Caco-2 (cell line): ENCODE measurements around the gene CACNA1D. TPM values are rescaled to one million over a fixed set of nuclear protein-coding genes. Genes with fewer than 3 reads are reported as not detected.
A peak's percentile ranks its signal among the peaks of the same experiment; 100 is the strongest.

ENCODE experiments used
- BruUV-seq: library from RNA; stranded (reverse); fragments of 400-500 nt; replicated peaks from 2 replicates; lab custom pipeline; 2021; lab: Mats Ljungman, UMichigan
- CTCF ChIA-PET: fragments of 300-600 bp; sonication (Branson Sonifier 250); formaldehyde crosslinking; loops from one replicate; lab custom pipeline; 2022; ENCODE audit warnings: antibody characterized with exemption; lab: Charles Lee
- POLR2A ChIA-PET: fragments of 300-600 bp; sonication (Branson Sonifier 250); formaldehyde crosslinking; loops from one replicate; lab custom pipeline; 2022; ENCODE audit warnings: antibody characterized with exemption; lab: Charles Lee
- DNase-seq, 2 experiments: peaks; one replicate each; pipeline versions ENCODE4 v3.0.0 to v3.0.0-alpha.2; 2020 to 2022
- H3K27me3 ChIP-seq: replicated peaks from 2 replicates; pipeline ENCODE4 v1.6.0; 2011; ENCODE audit warnings: low read length; ENCODE audit not compliant: control insufficient read depth, insufficient read depth
- H3K36me3 ChIP-seq: 2 replicates; pipeline ENCODE4 v1.5.1; 2011; ENCODE audit warnings: low read length; ENCODE audit not compliant: control insufficient read depth, insufficient read depth
- H3K4me1 ChIP-seq: fragments of 250-450 bp; sonication (Bioruptor Pico); 2 replicates; pipeline ENCODE4 v1.5.1; 2020; ENCODE audit warnings: mild to moderate bottlenecking
- H3K4me3 ChIP-seq: 2 replicates; pipeline ENCODE4 v1.5.1; 2011; ENCODE audit warnings: low read depth, mild to moderate bottlenecking, control low read depth, low read length
- H3K9me3 ChIP-seq: fragments of 250-450 bp; sonication (Bioruptor Pico); 2 replicates; pipeline ENCODE4 v1.5.1; 2020; ENCODE audit warnings: mild to moderate bottlenecking, moderate library complexity
- H3K27ac Mint-ChIP-seq: one replicate; pipeline ENCODE4 v1.8.0; 2022; ENCODE audit warnings: mixed read lengths; ENCODE audit not compliant: unreplicated experiment
- H3K27me3 Mint-ChIP-seq: one replicate; pipeline ENCODE4 v1.8.0; 2022; ENCODE audit warnings: mixed read lengths; ENCODE audit not compliant: insufficient read depth, unreplicated experiment
- H3K36me3 Mint-ChIP-seq: one replicate; pipeline ENCODE4 v1.8.0; 2022; ENCODE audit warnings: mild to moderate bottlenecking, mixed read lengths; ENCODE audit not compliant: insufficient read depth, unreplicated experiment
- H3K4me1 Mint-ChIP-seq: one replicate; pipeline ENCODE4 v1.8.0; 2022; ENCODE audit warnings: low read depth, mixed read lengths; ENCODE audit not compliant: unreplicated experiment
- H3K4me3 Mint-ChIP-seq: one replicate; pipeline ENCODE4 v1.8.0; 2022; ENCODE audit warnings: mild to moderate bottlenecking, moderate library complexity, mixed read lengths; ENCODE audit not compliant: unreplicated experiment
- H3K9me3 Mint-ChIP-seq: one replicate; pipeline ENCODE4 v1.8.0; 2022; ENCODE audit warnings: mixed read lengths; ENCODE audit not compliant: unreplicated experiment
- CTCF ChIP-seq, 2 experiments: fragments of 200-600 bp in 1 of 2; IDR thresholded peaks; 1 replicate in 1 of 2; 2 replicates in 1 of 2; pipeline versions ENCODE4 v1.5.1 to v1.8.0; 2011 to 2022; ENCODE audit warnings: antibody characterized with exemption in 1 of 2, control low read depth in 1 of 2, inconsistent platforms in 1 of 2, low read depth in 1 of 2, low read length in 1 of 2, mild to moderate bottlenecking in 1 of 2, moderate library complexity in 1 of 2; ENCODE audit not compliant: insufficient read depth in 1 of 2, severe bottlenecking in 1 of 2, unreplicated experiment in 1 of 2
- intact Hi-C: fragments of 100-400 bp; cut with micrococcal nuclease; formaldehyde crosslinking; loops from one replicate; pipeline ENCODE4 v1.10.0; 2022; ENCODE audit not compliant: unreplicated experiment
- total RNA-seq: library from RNA; stranded (reverse); gene quantifications from 2 replicates; pipeline ENCODE4 v1.2.3, GENCODE V29; 2022

Gene CACNA1D
- total RNA-seq, 1 experiment from 2014 or later: 13.3 TPM

GRCh38 chr3:53677413-53677812, 183.0 kb downstream of the CACNA1D start:
- peak in 1 of 2 experiments; percentile 39 for DNase-seq
- no peaks in the 10 kb centered on the region for H3K36me3 ChIP-seq
- Mint-ChIP-seq H3K27ac (no peak overlapping the region), H3K4me1 (no peaks in the 10 kb centered on the region), H3K27me3 (no peaks in the 10 kb centered on the region), H3K4me3 (no peak overlapping the region), H3K9me3 (no peaks in the 10 kb centered on the region), H3K36me3 (no peaks in the 10 kb centered on the region)
- intact Hi-C loops: loop anchor here (1.0 kb wide), 1 partner anchor 33 kb away; no protein-coding TSS in a partner anchor
- BruUV-seq: no TSS peak
- ChIA-PET CTCF (interaction anchor here (0.6 to 0.8 kb wide), 2 partner anchors 32 to 186 kb away, joined by 4 to 5 read pairs; no protein-coding TSS in a partner anchor), POLR2A (no interaction called here)
- H3K4me3 ChIP-seq: no peak overlapping the region
- H3K4me1 ChIP-seq: no peaks in the 10 kb centered on the region
- TF ChIP-seq CTCF (IDR thresholded peaks at IDR 0.05; ENCODE audit: insufficient read depth in 1 of 2, low read depth in 1 of 2, low read length in 1 of 2, severe bottlenecking in 1 of 2, unreplicated experiment in 1 of 2): peak; percentile 54 to 62
- H3K9me3 ChIP-seq: no peaks in the 10 kb centered on the region
- H3K27me3 ChIP-seq: no peaks in the 10 kb centered on the region

GRCh38 chr3:53680028-53680427, 185.6 kb downstream of the CACNA1D start:
- Mint-ChIP-seq H3K9me3 (no peaks in the 10 kb centered on the region), H3K27ac (no peak overlapping the region), H3K27me3 (peaks cover 3% of the 10 kb centered on the region), H3K4me3 (no peak overlapping the region), H3K4me1 (no peaks in the 10 kb centered on the region), H3K36me3 (no peaks in the 10 kb centered on the region)
- no peaks in the 10 kb centered on the region for H3K9me3 ChIP-seq
- ChIA-PET CTCF (no interaction called here), POLR2A (interaction anchor here (0.5 kb wide), 1 partner anchor 320 kb away, joined by 8 read pairs; no protein-coding TSS in a partner anchor)
- no peak for TF ChIP-seq CTCF (IDR thresholded peaks at IDR 0.05; ENCODE audit: insufficient read depth in 1 of 2, low read depth in 1 of 2, low read length in 1 of 2, severe bottlenecking in 1 of 2, unreplicated experiment in 1 of 2)
- intact Hi-C loops: no loop called here
- no peaks in the 10 kb centered on the region for H3K27me3 ChIP-seq
- H3K4me3 ChIP-seq: no peak overlapping the region
- no TSS peak for BruUV-seq
- H3K36me3 ChIP-seq: no peaks in the 10 kb centered on the region
- H3K4me1 ChIP-seq: no peaks in the 10 kb centered on the region
- no peak for DNase-seq

- peaks cover 1% of the 10 kb centered on the region; the same call in 1 of the 2 replicates for H3K4me1 ChIP-seq
- Mint-ChIP-seq H3K36me3 (no peaks in the 10 kb centered on the region), H3K9me3 (no peaks in the 10 kb centered on the region), H3K27ac (no peak overlapping the region), H3K4me3 (no peak overlapping the region), H3K27me3 (peaks cover 3% of the 10 kb centered on the region), H3K4me1 (no peaks in the 10 kb centered on the region)
- H3K4me3 ChIP-seq: no peak overlapping the region
- TF ChIP-seq CTCF (IDR thresholded peaks at IDR 0.05; ENCODE audit: insufficient read depth in 1 of 2, low read depth in 1 of 2, low read length in 1 of 2, severe bottlenecking in 1 of 2, unreplicated experiment in 1 of 2): no peak
- DNase-seq: no peak
- intact Hi-C loops: no loop called here
- no peaks in the 10 kb centered on the region for H3K27me3 ChIP-seq
- POLR2A ChIA-PET: no interaction called here
- no peaks in the 10 kb centered on the region for H3K36me3 ChIP-seq
- no peaks in the 10 kb centered on the region for H3K9me3 ChIP-seq
- CTCF ChIA-PET: no interaction called here
- no TSS peak for BruUV-seq
These were observed 188.4 kb downstream of the CACNA1D start for GRCh38 chr3:53682807-53683206.
